ENCODE data around the gene ADAMTSL1.

Gene ADAMTSL1

GRCh38 chr9:18703151-18703900 is 229.4 kb downstream of the ADAMTSL1 start:
- DNase-seq (ENCODE audit: low spot score): no peak

- DNase-seq (ENCODE audit: low spot score): no peak
Measured at GRCh38 chr9:18703901-18704379, 230.0 kb downstream of the ADAMTSL1 start.

DNA sequence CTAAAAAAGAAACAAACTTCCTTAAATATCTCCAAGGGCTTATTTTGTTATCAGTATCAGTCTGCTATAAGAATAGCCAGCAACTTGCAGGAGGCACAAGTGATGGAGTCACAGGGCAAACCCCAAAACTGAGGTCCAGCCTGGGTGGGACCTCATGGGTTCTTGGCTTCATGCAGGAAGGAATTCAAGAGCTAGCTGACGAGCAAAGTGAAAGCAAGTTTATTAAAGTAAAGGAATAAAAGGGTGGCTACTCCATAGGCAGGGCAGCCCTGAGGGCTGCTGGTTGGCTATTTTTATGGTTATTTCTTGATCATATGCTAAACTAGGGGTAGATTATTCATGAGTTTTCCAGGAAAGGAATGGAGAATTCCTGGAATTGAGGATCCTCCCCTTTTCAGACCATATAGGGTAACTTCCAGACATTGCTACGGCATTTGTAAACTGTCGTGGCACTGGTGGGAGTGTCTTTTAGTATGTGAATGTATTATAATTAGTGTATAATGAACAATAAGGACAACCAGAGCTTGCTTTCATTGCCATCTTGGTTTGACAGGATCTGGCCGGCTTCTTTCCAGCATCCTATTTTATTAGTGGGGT is 231.9 kb downstream of the ADAMTSL1 start:
- DNase-seq (ENCODE audit: low spot score): no peak

DNA sequence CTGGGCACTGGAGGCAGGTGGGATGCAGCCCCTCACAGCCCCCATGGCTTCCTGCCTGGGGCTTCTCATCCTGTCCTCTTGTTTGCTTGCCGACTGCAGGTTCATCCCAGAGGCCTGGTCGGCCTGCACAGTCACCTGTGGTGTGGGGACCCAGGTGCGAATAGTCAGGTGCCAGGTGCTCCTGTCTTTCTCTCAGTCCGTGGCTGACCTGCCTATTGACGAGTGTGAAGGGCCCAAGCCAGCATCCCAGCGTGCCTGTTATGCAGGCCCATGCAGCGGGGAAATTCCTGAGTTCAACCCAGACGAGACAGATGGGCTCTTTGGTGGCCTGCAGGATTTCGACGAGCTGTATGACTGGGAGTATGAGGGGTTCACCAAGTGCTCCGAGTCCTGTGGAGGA is 232.7 kb downstream of the ADAMTSL1 start:
- DNase-seq (ENCODE audit: low spot score): no peak

- DNase-seq (ENCODE audit: low spot score): no peak
Measured at GRCh38 chr9:18707061-18707461, 233.1 kb downstream of the ADAMTSL1 start.

GRCh38 chr9:18707489-18708205 is 233.7 kb downstream of the ADAMTSL1 start:
- DNase-seq (ENCODE audit: low spot score): no peak

GRCh38 chr9:18708429-18708828 is 234.5 kb downstream of the ADAMTSL1 start:
- DNase-seq (ENCODE audit: low spot score): no peak

DNA sequence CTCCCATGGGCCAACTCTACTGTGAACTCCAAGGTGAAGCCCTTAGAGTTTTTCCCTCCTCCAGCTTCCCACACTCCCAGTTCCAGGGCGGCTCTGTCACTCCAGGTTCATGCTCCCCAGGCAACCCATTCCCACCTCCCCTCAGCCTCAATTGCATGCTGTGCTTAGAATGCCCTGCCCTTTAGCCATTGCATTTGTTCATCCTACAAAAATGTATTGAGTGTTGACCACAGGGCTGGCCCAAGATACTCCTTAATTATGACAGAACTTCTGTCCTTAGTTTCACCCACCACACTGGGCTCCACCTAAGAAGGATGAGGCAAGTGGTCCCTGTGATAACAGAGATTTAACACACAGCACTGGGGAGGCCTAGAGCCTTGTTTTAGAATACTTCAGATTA is 236.1 kb downstream of the ADAMTSL1 start:
- peak; percentile 21 for DNase-seq (ENCODE audit: low spot score)

GRCh38 chr9:18717759-18718158 is 243.8 kb downstream of the ADAMTSL1 start:
- no peak for DNase-seq (ENCODE audit: low spot score)

DNA sequence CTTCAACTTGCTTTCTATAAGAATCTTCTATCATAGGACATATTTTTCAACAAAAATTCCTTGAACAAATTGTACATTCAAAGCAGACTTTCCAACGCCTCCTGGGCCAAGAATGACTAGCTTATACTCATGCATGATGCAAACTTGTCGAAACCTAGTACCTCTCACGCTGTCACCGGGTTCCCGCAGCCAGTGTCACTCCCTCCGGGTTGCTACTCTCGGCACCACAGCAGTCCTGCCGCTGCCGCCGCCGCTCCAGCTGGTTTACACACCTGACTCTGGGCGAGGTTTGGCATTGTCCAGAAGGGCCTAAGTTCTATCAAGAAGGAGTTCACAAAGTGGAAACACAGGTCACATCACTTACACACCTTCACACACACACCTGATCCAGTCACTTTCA is 244.4 kb downstream of the ADAMTSL1 start:
- no peak for DNase-seq (ENCODE audit: low spot score)

DNA sequence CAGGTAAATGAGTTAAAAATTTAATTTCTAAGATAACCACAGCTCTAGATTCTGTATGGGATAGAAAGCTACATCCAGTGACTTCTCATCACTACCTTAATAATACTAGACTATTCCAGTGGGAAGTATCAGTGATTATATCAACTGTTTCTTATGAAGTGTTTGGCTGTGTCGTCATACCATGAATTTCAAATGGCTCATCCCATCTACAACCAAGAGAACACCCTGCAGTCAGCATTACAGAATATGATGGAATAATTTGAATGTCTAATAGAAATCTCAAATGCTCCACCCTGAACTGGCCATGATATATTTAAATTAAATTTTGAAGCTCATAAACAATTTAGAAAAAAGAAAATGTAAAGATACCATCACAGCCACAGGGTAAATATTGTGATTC is 245.0 kb downstream of the ADAMTSL1 start:
- DNase-seq (ENCODE audit: low spot score): no peak

DNA sequence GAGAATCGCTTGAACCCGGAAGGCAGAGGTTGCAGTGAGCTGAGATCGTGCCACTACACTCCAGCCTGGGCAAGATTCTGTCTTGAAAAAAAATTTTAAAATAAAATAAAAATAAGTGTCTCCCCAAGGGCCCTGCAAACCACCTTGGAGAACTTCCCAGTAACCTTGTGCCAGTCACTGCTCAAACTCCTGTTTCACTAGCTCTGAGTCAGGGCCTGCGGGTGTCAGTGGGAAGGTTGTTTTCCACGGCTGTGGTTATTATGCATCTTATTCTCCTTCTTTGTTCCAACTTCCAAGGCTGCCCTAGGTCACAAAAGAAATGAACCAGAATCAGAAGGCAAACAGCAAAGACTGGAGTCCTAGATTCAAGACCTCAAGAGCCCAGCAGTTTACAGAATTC is 246.7 kb downstream of the ADAMTSL1 start:
- no peak for DNase-seq (ENCODE audit: low spot score)

- no peak for DNase-seq (ENCODE audit: low spot score)
Measured at GRCh38 chr9:18721267-18721994, 247.5 kb downstream of the ADAMTSL1 start.

GRCh38 chr9:18721995-18722310 is 248.0 kb downstream of the ADAMTSL1 start:
- no peak for DNase-seq (ENCODE audit: low spot score)

GRCh38 chr9:18722882-18723281 is 248.9 kb downstream of the ADAMTSL1 start:
- DNase-seq (ENCODE audit: low spot score): no peak

- no peak for DNase-seq (ENCODE audit: low spot score)
Measured at GRCh38 chr9:18723366-18723765, 249.4 kb downstream of the ADAMTSL1 start.

GRCh38 chr9:18726546-18726945 is 252.6 kb downstream of the ADAMTSL1 start:
- DNase-seq (ENCODE audit: low spot score): no peak

GRCh38 chr9:18727904-18728303 is 254.0 kb downstream of the ADAMTSL1 start:
- DNase-seq (ENCODE audit: low spot score): no peak

DNA sequence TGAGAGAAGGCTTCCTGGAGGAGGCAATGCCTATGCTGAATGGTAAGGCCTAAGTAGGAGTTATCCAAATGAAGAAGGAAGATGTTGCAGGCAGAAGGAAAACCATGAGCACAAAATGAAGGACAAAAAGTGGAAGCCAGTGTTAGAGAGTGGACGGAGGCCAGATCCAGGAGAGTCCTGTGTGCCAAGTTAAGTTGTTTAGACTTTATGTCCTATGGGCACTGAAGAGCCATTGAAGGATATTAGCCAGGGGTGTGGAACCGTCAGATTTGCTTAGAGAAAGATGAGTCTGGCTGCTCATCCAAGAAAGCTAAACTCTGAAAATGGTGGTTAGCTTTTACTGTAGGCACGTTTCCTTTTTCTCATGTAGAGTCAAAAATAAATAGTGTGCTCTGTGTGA is 254.7 kb downstream of the ADAMTSL1 start:
- no peak for DNase-seq (ENCODE audit: low spot score)

DNA sequence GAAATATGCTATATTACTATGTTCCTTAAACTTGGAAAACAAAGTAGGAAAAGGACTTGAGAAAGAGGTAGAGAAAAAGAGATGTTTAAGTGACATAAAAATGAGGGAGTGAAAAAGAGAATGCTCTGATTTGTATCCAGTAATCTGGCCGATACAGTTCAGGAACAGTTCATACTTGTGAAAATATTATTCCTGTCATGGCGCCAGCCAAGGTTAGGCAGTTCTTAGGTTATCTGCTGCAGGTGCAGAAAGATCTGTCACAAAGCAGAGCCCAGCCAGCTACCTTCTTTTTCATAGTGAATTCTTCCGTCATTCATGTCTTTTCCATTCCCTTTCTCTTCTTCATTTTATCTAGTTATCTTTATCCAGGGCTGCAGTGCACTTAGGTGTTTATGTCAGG is 256.3 kb downstream of the ADAMTSL1 start:
- DNase-seq (ENCODE audit: low spot score): no peak

GRCh38 chr9:18739127-18739526 is 265.2 kb downstream of the ADAMTSL1 start:
- no peak for DNase-seq (ENCODE audit: low spot score)

GRCh38 chr9:18739641-18740318 is 265.8 kb downstream of the ADAMTSL1 start:
- no peak for DNase-seq (ENCODE audit: low spot score)

Measured in hepatic stellate cell (primary cell).